Heart right ventricle (tissue), 16 donors: ENCODE measurements around the gene CCDC24. TPM values are rescaled to one million over a fixed set of nuclear protein-coding genes. Genes with fewer than 3 reads are reported as not detected.

Experiments used
- ATAC-seq, 8 donors: fragments of 200-7000 bp; cut with Tn5 transposase; one replicate each; pipeline ENCODE4 v1.9.1; 2020; ENCODE audit warnings: mild to moderate bottlenecking in 8 of 8, moderate library complexity in 8 of 8, moderate number of reproducible peaks in 1 of 8
- DNase-seq, 2 donors: peaks; one replicate each; pipeline ENCODE4 v3.0.0-alpha.2; 2020
- H3K27ac ChIP-seq, 10 donors: fragments of 200-600 bp; sonication (generic) in 2 of 10; one replicate each; pipeline versions ENCODE4 v1.5.0 to v1.8.0; 2020 to 2022; ENCODE audit warnings: mild to moderate bottlenecking in 3 of 10
- H3K27me3 ChIP-seq, 7 donors: fragments of 200-600 bp; one replicate each; pipeline ENCODE4 v1.8.0; 2021 to 2022; ENCODE audit warnings: mild to moderate bottlenecking in 2 of 7
- H3K36me3 ChIP-seq, 9 donors: fragments of 200-600 bp; sonication (generic) in 1 of 9; one replicate each; pipeline versions ENCODE4 v1.5.0 to v1.8.0; 2020 to 2022; ENCODE audit warnings: mild to moderate bottlenecking in 2 of 9
- H3K4me1 ChIP-seq, 9 donors: fragments of 200-600 bp; sonication (generic) in 1 of 9; one replicate each; pipeline versions ENCODE4 v1.5.0 to v1.8.0; 2020 to 2022; ENCODE audit warnings: mild to moderate bottlenecking in 4 of 9
- H3K4me3 ChIP-seq, 10 donors: fragments of 200-600 bp; sonication (generic) in 2 of 10; one replicate each; pipeline versions ENCODE4 v1.5.0 to v1.8.0; 2020 to 2022; ENCODE audit warnings: mild to moderate bottlenecking in 7 of 10, moderate library complexity in 2 of 10
- H3K9me3 ChIP-seq, 11 donors: fragments of 200-600 bp in 10 of 11; sonication (generic) in 2 of 11; one replicate each; pipeline versions ENCODE4 v1.5.0 to v1.8.0; 2013 to 2022; ENCODE audit warnings: mild to moderate bottlenecking in 2 of 11, control low read depth in 1 of 11, moderate library complexity in 1 of 11
- WGBS, 2 donors: extraction: QIAGEN DNeasy Blood & Tissue Kit; methylation state at CpG; one replicate each; pipeline ENCODE4 v1.1.7; 2013; ENCODE audit warnings: inconsistent platforms in 1 of 2; 5-methylcytosine and 5-hydroxymethylcytosine counted together
- intact Hi-C, 10 donors: fragments of 100-400 bp; cut with DNase I; formaldehyde crosslinking; loops; one replicate each; pipeline versions ENCODE4 v1.11.1 to v1.14.2; 2022
- polyA plus RNA-seq, 2 donors: library from polyadenylated mRNA; stranded (reverse); fragments of 200-250 nt; gene quantifications; one replicate each; pipeline ENCODE4 v1.2.3, GENCODE V29; 2013
- total RNA-seq, 10 donors: library from RNA; stranded (reverse); fragmentation: NEBNext Ultra II Directional in 3 of 10; extraction: Animal tissue kit (Norgen Biotek cat#: 25700) in 3 of 10; gene quantifications; one replicate each; pipeline versions ENCODE4 v1.2.1 to v1.2.4, GENCODE V29; 2021 to 2023
- TF ChIP-seq, protein P1 (sequence below), 9 donors: fragments of 200-600 bp; sonication (generic) in 2 of 9; IDR thresholded peaks; one replicate each; pipeline versions ENCODE4 v1.5.0 to v1.8.0; 2021 to 2022; ENCODE audit warnings: antibody characterized with exemption in 9 of 9, mild to moderate bottlenecking in 5 of 9, moderate library complexity in 1 of 9
- donor health status: Arrhythmogenic right ventricular cardiomyopathy.
- donor health status: ischemic (EF 13 %, LVEDD 7.1; RV severe dilation, severe dysfunction).
- donor health status: healthy with polysubstance abuse.
- donor health status: DM: no; HTN: yes; CAD: no.
- donor health status: DM: no; HTN: no; CAD: no.
- donor health status: ischemic (EF 25% LVEDD 6.9; RV normal size, moderate dysfunction).
- donor health status: ischemic (EF 25% LVEDD 5.7; RV mildly dilated, moderate dysfunction).
- donor health status: healthy.
- donor health status: DM: yes; HTN: yes; CAD: no.
- donor health status: Ischemic cardiomyopathy.
- donor health status: ischemic (EF 35%, LVEDD 5.7; RV mildly dilated, moderate dysfunction).
- donor health status: nonischemic (EF 11% LVEDD 7.7; RV severe dilation, severe dysfunction).
- donor health status: DM: yes; HTN: yes; CAD: no.
- donor health status: PGD.
- donor health status: ischemic (EF 29% LVEDD 5.4; RV normal size, mild dysfunction).
- donor health status: nonischemic (EF 23%, LVEDD 6.1; RV moderate dilation, normal function).

The CCDC24 gene
- total and polyA plus RNA-seq, 12 donors, result 0.55 to 3.1 (median 1.3) TPM

- Histone ChIP-seq H3K27ac (no peak overlapping the region), H3K4me1 (peaks cover 1 to 16% (median 16%) of the 10 kb centered on the region in 9 donors), H3K9me3 (no peaks in the 10 kb centered on the region), H3K4me3 (no peak overlapping the region), H3K36me3 (no peaks in the 10 kb centered on the region), H3K27me3 (peaks cover 0 to 18% (median 0%) of the 10 kb centered on the region in 7 donors)
- TF ChIP-seq, protein P1, sequence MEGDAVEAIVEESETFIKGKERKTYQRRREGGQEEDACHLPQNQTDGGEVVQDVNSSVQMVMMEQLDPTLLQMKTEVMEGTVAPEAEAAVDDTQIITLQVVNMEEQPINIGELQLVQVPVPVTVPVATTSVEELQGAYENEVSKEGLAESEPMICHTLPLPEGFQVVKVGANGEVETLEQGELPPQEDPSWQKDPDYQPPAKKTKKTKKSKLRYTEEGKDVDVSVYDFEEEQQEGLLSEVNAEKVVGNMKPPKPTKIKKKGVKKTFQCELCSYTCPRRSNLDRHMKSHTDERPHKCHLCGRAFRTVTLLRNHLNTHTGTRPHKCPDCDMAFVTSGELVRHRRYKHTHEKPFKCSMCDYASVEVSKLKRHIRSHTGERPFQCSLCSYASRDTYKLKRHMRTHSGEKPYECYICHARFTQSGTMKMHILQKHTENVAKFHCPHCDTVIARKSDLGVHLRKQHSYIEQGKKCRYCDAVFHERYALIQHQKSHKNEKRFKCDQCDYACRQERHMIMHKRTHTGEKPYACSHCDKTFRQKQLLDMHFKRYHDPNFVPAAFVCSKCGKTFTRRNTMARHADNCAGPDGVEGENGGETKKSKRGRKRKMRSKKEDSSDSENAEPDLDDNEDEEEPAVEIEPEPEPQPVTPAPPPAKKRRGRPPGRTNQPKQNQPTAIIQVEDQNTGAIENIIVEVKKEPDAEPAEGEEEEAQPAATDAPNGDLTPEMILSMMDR (IDR thresholded peaks at IDR 0.05), result no peak
- ATAC-seq, result no peak
- DNase-seq, result no peak
- 80 to 85% methylated on average over 2 of the region's 2 CpGs for WGBS, 2 donors
- intact Hi-C loops, result loop anchor here in 1 of 10 donors (10.0 kb wide), 2 partner anchors 276 to 516 kb away; no protein-coding TSS in a partner anchor
These were observed 49.0 kb downstream of the CCDC24 start for GRCh38 chr1:44040418-44040817.

DNA sequence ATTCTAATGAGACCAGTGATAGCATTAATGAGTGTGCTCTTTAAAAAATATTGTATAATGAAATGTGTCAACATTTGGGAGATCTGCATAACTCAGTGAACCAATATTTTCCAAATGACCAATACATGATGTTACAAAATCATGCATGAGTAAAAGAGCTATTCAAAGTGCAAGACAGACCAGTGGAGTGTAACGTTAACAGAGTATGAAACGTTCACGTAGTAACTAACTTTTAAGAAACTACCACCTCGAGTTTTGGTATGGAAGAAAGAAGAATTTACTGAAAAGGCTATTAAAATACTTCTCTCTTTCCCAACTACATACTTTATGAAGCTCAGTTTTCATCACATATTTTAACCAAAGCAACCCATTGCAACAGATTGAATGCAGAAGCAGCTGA is 49.4 kb downstream of the CCDC24 start:
- TF ChIP-seq, protein P1 (IDR thresholded peaks at IDR 0.05), result no peak
- DNase-seq (no peak), ATAC-seq (no peak)
- intact Hi-C loops, result loop anchor here in 1 of 10 donors (10.0 kb wide), 2 partner anchors 276 to 516 kb away; no protein-coding TSS in a partner anchor
- Histone ChIP-seq H3K4me3 (no peak overlapping the region), H3K27me3 (peaks cover 0 to 18% (median 0%) of the 10 kb centered on the region in 7 donors), H3K4me1 (peaks cover 0 to 12% (median 12%) of the 10 kb centered on the region in 9 donors), H3K9me3 (no peaks in the 10 kb centered on the region), H3K36me3 (no peaks in the 10 kb centered on the region), H3K27ac (no peak overlapping the region)
- 79 to 85% methylated on average over 4 of the region's 4 CpGs for WGBS, 2 donors

- TF ChIP-seq, protein P1 (IDR thresholded peaks at IDR 0.05), result no peak
- 79 to 87% methylated on average over 16 of the region's 16 CpGs for WGBS, 2 donors
- Histone ChIP-seq H3K27me3 (peaks cover 0 to 18% (median 0%) of the 10 kb centered on the region in 7 donors), H3K27ac (no peak overlapping the region), H3K4me3 (no peak overlapping the region), H3K4me1 (peaks cover 0 to 13% (median 0%) of the 10 kb centered on the region in 9 donors), H3K36me3 (no peaks in the 10 kb centered on the region), H3K9me3 (no peaks in the 10 kb centered on the region)
- intact Hi-C loops, result loop anchor here in 1 of 10 donors (10.0 kb wide), 2 partner anchors 279 to 519 kb away; no protein-coding TSS in a partner anchor
- DNase-seq (no peak), ATAC-seq (no peak)
These were observed 52.0 kb downstream of the CCDC24 start for GRCh38 chr1:44043176-44044070.

DNA sequence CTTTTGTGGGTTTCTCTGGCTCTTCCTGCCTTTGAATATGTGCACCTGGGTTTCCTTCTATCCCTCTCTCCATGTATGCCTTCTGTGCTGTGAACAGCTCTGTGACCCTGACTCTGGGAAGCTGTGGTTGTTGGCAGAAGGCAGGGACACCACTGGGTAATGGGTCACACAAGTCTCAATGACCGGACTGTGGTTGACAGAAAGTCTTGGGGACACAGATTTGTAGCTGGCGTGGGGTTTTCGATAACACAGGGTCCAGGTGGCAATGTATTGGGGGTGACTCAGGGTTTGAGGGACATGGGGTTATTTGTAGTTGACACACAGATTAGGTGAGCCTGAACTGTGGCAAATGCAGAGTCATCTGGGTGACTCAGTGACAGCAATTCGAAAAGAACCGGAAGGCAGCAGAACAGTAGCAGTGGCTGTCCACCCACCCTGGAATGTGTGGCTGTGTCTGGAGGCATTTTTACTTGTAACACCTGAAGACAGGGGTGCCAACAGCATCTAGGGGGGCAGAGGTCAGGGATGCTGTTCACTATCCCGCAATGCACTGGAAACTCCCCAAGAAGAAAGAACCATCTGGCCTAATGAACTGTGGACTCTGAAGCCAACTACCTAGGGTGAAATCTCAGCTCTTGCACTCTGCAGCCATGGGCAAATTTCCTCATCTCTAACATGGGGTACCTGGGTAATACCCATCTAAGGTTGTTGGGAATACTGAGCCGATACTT is 52.8 kb downstream of the CCDC24 start:
- intact Hi-C loops, result loop anchor here in 1 of 10 donors (10.0 kb wide), 2 partner anchors 279 to 519 kb away; no protein-coding TSS in a partner anchor
- Histone ChIP-seq H3K4me1 (peaks cover 0 to 20% (median 0%) of the 10 kb centered on the region in 9 donors), H3K9me3 (no peaks in the 10 kb centered on the region), H3K27me3 (peaks cover 0 to 18% (median 0%) of the 10 kb centered on the region in 7 donors), H3K27ac (no peak overlapping the region), H3K4me3 (no peak overlapping the region), H3K36me3 (no peaks in the 10 kb centered on the region)
- WGBS, 2 donors, result 89 to 94% methylated on average over 7 of the region's 7 CpGs
- TF ChIP-seq, protein P1 (IDR thresholded peaks at IDR 0.05), result no peak
- ATAC-seq, result no peak
- no peak for DNase-seq
